Activated CD8-positive, alpha-beta memory T cell treated with anti-CD3 and anti-CD28 coated beads for 48 hours (primary cell): Measurements from ENCODE around the gene CSNK1G3.

Experiments
- DNase-seq, 3 experiments: peaks; one replicate each; pipeline ENCODE4 v3.0.0-alpha.2; 2020; ENCODE audit warnings: low read depth in 2 of 3, low spot score in 2 of 3

Gene CSNK1G3

DNA sequence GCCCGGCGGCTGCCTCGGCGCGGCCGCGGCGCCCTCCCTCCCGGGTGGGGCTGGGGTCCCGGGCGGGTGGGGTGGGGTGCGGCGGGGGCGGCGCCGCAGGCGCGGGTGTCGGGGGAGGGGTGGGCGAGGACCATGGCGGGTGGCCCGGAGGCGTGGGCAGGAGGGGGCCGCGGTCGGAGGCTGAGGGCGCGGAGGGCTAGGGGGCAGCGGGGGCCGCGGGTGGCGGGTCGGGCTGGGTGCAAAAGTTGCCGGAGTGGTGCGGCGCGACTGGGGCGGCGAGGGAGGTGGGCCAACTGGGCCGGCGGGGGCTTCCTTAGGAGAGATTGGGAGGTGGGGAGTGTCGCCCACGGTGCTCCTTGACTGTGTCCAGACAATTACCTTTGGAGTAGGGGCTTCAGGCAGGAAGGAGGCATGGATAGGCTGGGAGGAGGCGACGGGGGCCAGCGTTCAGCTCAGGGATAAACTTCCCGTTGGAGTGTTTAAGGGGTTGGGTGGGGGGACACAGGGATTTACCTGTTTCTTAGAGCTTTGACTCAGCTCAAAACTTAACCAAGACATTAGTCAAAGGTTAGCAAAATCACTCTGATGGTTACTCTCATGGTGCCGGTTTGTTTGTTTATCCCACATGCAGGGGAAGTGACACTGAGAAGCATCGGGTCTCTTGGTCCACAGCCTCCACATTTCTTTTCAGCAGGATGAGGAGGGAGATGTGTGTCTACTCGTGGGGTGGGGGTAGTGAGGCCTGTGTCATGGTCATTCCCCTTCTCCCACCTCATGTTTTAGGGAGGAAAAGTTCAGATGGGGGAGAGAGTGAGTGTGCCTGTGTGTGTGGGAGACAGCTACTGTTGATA is 859 bp downstream of the CSNK1G3 start:
- DNase-seq: peak; percentile 6 to 16 (median 8)

DNA sequence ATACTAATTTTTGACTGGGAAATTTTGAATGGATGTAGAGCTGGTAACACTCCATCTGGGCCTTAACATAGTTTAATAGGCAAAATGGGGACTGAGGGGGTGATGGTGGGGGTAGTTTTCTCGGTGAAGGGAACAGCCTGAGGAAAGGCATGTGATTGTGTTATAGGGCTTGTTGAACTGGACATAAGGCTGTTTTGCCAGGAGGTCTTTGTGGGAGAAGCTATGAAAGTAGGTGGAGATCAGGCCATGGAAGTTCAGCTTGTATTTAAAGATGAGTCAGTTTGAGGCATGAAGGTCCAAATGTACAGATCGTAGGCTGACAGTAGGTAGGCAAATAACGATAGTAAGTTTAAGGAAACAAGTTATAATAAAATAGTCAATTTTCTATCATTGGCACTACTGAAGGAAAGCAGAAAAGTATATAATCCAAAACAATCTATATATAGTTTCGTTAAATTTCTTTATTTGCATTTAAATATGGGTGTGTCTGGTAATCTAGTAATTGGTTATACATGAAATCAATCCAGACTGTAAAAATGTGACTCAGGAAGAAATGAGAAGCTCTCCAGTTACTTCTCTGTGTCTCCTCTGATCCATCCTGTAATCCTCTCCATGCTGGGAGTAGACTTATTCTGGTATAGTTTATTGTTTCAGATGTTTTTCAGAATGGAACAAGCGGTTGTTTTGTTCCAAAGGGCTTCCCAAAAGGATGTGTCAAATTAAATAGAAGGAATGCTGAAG is 2.8 kb downstream of the CSNK1G3 start:
- DNase-seq: no peak

DNA sequence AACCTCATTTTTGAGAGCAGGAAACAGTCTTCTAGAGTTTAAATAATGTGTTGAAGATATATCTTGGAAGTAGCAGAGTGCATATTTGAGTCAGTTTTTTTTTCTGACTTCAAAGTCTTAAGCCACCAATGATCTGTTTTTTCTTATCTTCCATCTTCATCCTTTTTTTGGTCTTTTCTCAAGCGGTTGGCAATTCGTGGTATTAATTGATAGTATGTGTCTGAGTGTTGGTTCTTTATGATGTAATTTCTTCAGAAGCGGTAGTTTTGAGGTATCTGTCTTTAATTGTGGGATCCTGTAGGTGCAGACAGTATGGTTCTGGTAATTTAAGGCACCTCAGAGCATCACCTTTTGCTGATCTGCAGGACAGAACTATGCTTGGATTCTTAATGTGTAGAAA is 3.9 kb downstream of the CSNK1G3 start:
- no peak for DNase-seq

DNA sequence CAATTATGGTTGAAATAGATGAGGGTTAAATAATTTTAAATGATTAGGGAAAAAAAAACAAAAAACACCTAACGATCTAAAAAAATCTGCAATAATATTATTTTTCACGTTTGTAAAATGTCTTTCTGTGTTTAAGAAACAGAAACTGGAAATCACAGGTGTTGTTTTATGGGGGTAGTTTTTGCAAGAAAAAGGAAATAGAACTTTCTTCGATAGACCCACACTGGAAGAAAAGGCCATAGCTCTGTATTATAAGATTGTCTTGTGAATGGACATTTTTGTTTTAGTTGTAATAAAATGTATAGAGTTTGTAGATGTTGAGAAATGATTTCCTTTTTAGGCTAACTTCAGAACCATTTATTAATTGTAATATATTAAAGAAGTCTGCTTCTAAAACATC is 5.5 kb downstream of the CSNK1G3 start:
- DNase-seq: no peak

DNA sequence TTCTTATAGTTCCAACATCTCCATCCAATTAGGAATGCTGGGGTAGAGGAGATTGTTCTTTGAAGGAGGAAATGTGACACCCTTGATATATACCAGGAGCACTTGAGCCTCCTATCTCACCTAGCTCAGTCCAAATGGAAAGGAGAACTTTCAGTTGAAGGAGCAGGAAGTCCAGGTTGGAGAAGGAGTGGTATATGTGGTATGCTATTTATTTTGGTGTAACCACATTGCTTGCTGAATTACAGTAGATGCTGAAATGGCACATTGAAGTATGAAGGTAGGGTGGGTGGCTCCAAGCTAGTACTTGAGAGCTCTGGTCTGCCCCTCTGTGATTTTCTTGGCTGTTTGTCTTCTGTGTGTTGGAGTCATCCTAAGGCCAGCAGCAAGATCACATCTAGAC is 6.1 kb downstream of the CSNK1G3 start:
- DNase-seq: no peak

DNA sequence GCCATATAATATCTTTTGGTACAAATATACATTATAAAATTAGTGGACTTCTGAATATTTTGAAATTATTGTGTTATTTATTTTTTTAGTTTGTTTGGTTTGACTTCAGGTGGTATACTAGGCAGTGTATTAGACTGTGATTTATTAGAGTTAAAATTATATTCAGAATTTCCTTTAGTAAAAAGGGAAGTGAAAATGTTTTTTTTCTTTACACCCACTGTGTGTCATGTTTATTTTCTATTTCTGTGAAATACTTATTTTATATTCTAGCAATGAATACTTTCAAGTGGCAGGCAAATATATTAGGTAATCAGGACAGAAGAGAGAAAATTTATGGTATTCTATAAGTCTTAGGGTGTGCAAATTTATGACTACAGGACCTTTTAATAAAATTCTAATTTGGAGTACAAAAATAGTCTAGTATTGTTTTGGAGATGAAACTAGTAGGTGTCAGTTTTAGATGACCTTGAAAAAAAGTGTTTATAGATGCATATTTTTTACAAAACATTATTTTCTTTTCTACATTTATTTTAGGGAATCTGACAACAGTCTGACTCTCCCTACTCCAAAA is 8.8 kb downstream of the CSNK1G3 start:
- DNase-seq: no peak

DNA sequence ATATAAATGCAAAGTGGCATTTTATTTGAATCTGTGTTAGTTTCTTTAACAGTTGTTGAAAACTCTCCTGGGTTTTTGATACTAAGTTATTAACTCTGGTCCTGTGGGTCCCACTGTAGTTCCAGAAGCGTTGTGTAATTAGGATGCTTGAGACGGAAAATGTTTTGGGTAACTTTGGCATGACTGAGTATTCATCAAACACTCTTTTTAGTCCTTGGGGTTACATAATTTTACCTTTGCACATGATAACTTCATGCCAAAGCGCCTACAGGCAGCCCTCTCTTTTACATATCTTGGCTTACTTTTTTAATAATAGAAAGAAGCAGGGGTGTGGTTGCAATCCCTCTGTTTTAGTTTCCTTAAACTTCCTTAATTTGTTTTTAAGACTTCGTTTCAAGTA is 12.2 kb downstream of the CSNK1G3 start:
- DNase-seq: no peak

DNA sequence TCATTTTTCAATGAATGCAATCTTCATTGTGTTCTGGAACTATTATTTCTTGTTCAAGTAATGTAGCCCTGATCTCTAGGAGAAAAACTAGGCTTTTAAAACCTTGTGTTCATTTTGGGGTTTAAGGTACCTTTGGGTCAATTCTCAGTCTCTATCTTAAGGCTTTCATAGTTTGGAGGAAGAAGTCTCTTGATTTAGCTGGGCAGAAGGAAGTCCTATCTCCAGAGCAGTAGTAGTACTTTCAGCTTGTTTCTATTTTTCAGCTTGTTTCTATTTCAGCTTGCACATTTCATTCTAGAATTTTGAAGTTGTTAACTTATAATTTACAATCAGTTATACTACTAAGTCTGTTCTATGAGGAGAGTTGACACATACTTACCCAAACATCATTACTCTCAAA is 15.2 kb downstream of the CSNK1G3 start:
- no peak for DNase-seq

DNA sequence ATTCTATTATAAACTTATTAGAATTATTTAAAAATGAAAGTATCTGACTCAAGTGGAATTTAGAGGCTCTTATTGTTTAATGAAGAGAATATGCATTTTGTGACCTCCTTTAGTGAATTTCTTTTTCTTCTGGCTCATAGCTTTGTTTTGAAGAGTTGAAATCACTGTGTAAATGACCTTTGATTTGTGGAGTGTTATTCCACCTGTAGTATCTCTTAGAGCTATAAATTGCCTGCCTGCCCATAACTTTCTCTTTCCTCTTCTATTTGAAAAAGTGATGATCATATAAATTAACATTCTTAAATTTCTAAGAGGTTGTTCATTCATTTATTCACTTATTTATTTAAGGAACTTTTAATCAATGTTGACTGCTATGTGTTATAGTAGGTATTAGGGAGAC is 16.1 kb downstream of the CSNK1G3 start:
- DNase-seq: no peak

DNA sequence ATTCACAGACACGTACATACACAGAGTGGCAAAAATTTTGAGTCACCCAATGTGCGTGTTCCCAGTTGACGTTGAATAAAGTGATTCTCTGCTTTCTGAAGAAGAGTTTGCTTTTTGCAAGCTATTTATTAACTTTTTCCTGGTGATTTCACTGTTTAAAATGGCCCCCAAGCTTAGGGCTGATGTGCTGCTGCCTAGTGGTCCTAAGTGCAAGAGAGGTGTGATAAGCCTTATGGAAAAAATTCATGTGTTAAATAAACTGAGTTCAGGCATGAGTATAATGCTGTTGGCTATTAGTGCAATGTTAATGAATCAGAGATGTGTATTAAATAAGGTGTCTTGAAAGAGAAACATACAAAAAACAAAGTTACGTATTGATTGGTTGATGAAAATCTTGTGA is 16.9 kb downstream of the CSNK1G3 start:
- no peak for DNase-seq

DNA sequence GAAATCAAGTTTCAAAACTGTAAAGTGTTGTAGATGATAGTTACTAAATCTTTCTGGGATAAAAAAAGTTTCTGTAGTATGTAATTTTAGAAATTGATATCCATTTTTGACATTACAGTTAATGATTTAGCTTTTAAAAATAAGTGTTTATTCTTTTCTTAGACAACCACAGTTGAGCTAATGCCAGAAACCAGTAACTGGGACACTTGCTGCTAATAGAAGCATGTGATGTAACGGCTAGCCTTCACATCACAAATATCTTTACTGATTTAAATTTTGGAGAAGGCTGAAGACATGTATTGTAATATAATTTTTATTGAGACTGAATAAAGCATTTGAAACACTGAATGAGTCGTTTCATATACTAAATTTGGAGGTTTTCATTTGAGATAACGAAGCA is 18.8 kb downstream of the CSNK1G3 start:
- no peak for DNase-seq

DNA sequence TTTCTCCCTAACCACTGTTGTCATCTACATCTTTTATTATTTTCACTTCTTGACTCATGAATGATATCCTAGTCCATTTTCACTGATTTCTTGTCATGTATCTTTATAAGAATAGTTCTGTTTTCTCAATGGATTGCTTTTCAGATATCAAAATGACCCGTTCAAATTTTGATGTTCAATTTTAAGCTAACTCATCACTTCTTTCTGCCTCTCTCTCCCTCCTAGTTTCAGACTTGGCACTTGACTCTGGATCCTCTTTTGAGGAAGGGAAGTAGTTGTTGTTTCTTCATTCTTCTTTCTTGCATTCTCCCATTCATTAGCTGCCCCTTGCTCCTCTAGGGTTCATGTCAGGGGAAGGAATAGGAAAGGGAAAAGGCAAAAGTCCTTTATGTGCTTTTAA is 23.7 kb downstream of the CSNK1G3 start:
- DNase-seq: no peak

DNA sequence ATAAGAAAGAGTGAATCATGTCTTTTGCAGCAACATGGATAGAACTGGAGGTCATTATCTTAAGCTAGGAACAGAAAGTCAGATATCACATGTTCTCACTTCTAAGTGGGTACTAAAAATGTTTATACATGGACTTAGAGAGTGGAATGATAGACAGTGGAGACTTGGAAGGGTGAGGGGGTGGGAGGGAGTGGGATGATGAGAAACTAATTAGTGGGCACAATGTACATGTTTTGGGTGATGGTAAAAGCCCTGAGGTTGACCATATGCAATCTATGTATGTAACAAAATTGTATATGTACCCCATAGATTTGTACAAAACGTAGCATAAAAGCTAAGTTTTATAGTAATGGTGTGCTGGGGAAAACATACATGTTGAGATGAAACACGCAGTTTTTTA is 25.3 kb downstream of the CSNK1G3 start:
- no peak for DNase-seq

DNA sequence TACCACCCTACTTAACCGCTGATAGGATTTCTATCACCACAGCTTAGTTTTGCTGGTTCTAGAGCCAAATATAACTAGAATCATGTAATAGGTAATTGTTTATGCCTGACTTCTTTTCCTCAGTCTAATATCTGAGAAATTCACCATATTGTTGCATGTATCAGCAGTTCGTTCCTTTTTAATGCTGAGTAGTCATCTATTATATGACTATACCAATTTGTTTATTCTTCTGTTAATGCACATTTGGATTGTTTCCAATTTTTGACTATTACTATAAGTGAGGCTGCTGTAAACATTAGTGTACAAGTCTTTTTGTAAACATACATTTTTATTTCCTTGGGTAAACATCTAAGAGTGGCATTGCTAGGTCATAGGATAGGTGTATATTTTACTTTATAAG is 25.9 kb downstream of the CSNK1G3 start:
- no peak for DNase-seq

DNA sequence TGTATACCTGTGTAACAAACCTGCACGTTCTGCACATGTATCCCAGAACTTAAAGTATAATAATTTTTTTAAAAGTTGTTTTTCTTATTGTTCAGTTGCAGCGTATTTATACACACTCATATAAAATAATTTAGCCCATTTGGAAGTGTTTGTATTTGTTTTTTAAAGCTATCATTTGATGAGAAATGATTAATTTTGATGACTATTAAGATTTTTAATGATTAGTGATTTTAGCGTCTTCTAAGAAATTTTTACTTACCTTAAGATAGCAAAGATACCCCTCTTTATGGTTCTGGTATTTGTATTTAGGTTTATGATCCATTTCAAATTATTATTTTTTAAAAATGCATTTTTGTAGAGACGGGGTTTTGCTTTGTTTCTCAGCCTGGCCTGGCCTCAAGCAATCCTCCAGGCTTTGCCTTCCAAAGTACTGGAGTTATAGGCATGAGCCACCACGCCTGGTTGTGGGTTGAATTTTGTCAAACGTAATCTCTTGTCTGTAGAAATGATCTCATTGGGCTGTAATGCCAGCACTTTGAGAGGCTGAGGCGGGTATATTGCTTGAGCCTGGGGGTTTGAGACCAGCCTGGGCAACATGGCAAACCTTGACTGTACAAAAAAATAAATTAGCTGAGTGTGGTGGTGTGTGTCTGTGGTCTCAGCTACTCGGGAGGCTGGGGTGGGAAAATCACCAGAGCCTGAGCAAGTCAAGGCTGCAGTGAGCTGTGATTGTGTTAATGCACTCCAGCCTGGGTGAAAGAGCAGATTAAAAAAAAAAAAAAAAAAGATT is 26.9 kb downstream of the CSNK1G3 start:
- no peak for DNase-seq

DNA sequence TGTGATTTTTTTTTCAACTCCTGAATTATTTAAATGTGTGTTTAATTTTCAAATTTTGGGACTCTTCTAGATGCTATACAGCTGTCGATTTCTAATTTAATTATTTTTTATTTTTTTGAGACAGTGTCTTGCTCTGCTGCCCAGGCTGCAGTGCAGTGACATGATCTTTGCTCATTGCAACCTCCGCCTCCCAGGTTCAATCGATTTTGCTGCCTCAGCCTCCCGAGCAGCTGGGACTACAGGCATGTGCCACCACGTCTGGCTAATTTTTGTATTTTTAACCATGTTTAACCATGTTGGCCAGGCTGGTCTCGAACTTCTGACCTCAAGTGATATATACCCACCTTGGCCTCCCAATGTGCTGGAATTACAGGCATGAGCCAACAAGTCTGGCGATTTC is 28.6 kb downstream of the CSNK1G3 start:
- DNase-seq: no peak

DNA sequence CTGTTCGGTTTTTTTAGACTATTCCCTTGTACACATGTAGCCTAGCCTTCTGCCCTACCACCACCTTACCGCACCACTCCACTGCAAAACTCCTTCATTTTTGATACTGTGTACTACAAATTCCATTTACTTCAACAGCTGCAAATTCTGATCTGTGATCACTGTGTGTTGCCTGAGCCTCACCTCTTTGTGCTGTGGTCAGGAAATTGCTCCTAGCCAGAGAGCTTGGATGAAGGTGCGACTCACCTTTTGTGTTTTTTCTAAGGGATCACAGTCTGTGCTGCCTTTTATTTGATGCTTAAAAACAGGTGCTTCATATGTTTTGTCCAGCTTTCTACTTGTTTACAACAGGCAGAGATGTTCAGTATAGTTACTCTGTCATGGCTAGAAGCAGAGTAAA is 31.5 kb downstream of the CSNK1G3 start:
- no peak for DNase-seq

DNA sequence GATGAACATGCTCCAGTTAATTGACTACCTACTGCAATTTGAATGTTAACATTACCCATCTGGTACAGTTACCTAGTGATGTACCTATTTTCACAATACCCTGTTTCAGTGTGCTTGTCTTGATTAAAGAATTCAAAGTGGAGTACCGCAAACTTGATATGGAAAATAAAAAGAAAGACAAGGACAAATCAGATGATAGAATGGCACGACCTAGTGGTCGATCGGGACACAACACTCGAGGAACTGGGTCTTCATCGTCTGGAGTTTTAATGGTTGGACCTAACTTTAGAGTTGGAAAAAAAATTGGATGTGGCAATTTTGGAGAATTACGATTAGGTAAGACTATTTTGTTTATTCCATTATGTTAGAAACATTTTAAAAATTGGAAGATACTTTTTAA is 33.5 kb downstream of the CSNK1G3 start:
- DNase-seq: no peak

DNA sequence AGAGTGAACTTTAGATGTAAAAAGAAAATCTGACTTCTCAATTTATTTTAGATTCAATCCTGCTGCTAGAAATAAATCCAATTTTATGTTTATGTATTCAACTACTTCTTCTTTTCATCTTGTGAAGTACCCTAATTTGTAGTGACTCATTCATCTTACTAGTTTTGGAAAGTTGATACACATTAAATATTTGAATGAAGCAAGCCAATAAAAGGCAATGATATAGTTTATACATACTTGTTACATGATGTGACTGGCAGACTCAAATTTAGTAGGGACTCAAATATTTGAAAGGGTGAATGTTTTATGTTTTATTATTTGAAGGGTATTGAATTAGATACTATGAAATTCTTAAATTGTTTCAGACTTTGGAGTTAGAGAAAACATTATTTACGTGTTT is 34.7 kb downstream of the CSNK1G3 start:
- no peak for DNase-seq

DNA sequence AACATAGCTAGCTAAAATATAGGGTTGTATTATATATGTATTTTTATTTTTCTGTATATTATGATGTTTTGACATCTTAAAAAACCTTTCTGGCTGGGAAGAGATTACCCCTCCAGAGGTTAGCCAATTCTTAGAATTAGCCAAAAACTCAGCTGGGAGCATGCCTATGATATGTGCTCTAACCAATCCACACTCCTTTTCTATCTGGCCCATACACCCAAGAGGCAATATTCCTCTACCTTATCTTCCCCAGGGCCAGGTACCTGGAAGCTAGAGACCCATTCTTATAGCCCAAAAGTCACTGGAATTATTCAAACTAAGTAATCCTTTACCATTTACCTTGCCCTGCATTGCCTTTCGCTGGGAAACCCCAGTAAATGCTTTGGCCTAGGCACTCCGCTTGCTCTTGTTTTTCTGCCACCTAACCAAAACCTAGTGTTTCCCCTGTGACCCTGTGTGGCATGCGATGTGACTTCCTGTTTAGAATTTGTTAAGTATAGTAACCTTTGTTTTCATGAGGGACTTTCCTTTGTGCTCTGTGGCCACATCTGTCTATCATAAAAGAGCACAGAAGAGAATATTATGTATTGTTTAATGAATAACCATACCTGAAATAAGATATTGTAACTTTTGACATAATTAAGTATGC is 37.4 kb downstream of the CSNK1G3 start:
- DNase-seq: peak in 1 of 3 experiments; percentile 25

DNA sequence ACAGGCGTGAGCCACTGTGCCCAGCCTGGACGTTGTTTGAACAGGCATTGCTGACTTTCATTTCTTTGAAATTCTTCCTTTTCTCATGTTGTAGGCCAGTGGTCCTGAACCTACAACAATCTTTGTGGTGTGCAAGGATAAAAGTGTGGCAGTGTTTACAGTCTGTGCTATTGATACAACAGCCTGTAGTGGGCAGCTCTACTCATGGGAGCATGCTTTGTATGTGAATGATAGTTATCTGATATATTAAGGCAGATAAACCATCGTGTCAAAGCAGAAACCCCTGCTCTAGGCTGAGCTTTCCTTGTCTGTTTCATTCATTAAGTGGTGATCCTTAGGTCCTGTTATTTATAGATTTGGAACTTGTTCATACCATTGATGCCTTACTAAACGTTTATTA is 42.6 kb downstream of the CSNK1G3 start:
- DNase-seq: no peak
